ENCODE results near the gene CDT1. TPM values are rescaled to one million over a fixed set of nuclear protein-coding genes. Genes with fewer than 3 reads are reported as not detected.

The CDT1 gene
- total RNA-seq, 1 experiment from 2014 or later = 39.9 TPM

GRCh38 chr16:88804173-88804551, 573 bp downstream of the CDT1 start:
- CTCF ChIA-PET = no interaction called here
- Histone ChIP-seq H3K4me3 (ENCODE audit: low read depth in 2 of 2, low read length in 2 of 2) (peak overlapping the region; percentile 58), H3K27ac (ENCODE audit: low read length) (peak overlapping the region; percentile 81), H3K27me3 (ENCODE audit: control insufficient read depth, insufficient read depth, low read length) (no peaks in the 10 kb centered on the region), H3K9me3 (ENCODE audit: control insufficient read depth, insufficient read depth, low read depth, low read length) (no peaks in the 10 kb centered on the region), H3K36me3 (ENCODE audit: control insufficient read depth, insufficient read depth, low read length) (peaks cover 4% of the 10 kb centered on the region; the same call in 1 of the 2 replicates), H3K4me1 (ENCODE audit: control insufficient read depth, insufficient read depth, low read length) (peaks cover 6% of the 10 kb centered on the region; the same call in 1 of the 2 replicates)
- DNase-seq (ENCODE audit: low read depth, low spot score) (no peak), ATAC-seq (no peak)
- TSS peak; percentile 77 for BruUV-seq (replicated peaks)
- POLR2A ChIA-PET = no interaction called here
- no peak for TF ChIP-seq TCF7L2 (IDR thresholded peaks at IDR 0.05; ENCODE audit: low read depth, low read length)
- TF ChIP-seq REST (IDR thresholded peaks at IDR 0.05; ENCODE audit: insufficient read depth in 1 of 2, low read depth in 2 of 2, low read length in 1 of 2) = no peak
- no peak for TF ChIP-seq CTCF (IDR thresholded peaks at IDR 0.05)
- no peak for TF ChIP-seq POLR2AphosphoS5 (IDR thresholded peaks at IDR 0.05; ENCODE audit: low read depth, low read length)
- TF ChIP-seq SIN3A (IDR thresholded peaks at IDR 0.05; ENCODE audit: borderline replicate concordance, insufficient read depth, low read depth, low read length) = no peak
- in situ Hi-C loops (cut with HindIII; ENCODE audit: low pct_unique_long_range_greater_than_20kb, low sequenced_read_pairs) (no loop called here), intact Hi-C loops (cut with micrococcal nuclease; ENCODE audit: unreplicated experiment) (no loop called here)

GRCh38 chr16:88804552-88805339, 1.2 kb downstream of the CDT1 start:
- no peak for ATAC-seq
- peaks cover 4% of the 10 kb centered on the region; the same call in 1 of the 2 replicates for H3K36me3 ChIP-seq (ENCODE audit: control insufficient read depth, insufficient read depth, low read length)

More at GRCh38 chr16:88804552-88805339, 1.2 kb downstream of the CDT1 start:
- H3K4me3 ChIP-seq (ENCODE audit: low read depth in 2 of 2, low read length in 2 of 2) = peak overlapping the region; percentile 58
- no TSS peak for BruUV-seq (replicated peaks)
- no peaks in the 10 kb centered on the region for H3K27me3 ChIP-seq (ENCODE audit: control insufficient read depth, insufficient read depth, low read length)
- intact Hi-C loops (cut with micrococcal nuclease; ENCODE audit: unreplicated experiment) = no loop called here
- ChIA-PET CTCF (no interaction called here), POLR2A (no interaction called here)
- DNase-seq (ENCODE audit: low read depth, low spot score) = no peak
- H3K9me3 ChIP-seq (ENCODE audit: control insufficient read depth, insufficient read depth, low read depth, low read length) = no peaks in the 10 kb centered on the region
- peaks cover 11% of the 10 kb centered on the region for H3K4me1 ChIP-seq (ENCODE audit: control insufficient read depth, insufficient read depth, low read length)
- no peak for TF ChIP-seq CTCF (IDR thresholded peaks at IDR 0.05)
- no peak for TF ChIP-seq REST (IDR thresholded peaks at IDR 0.05; ENCODE audit: insufficient read depth in 1 of 2, low read depth in 2 of 2, low read length in 1 of 2)
- TF ChIP-seq SIN3A (IDR thresholded peaks at IDR 0.05; ENCODE audit: borderline replicate concordance, insufficient read depth, low read depth, low read length) = no peak
- no peak for TF ChIP-seq TCF7L2 (IDR thresholded peaks at IDR 0.05; ENCODE audit: low read depth, low read length)
- no peak for TF ChIP-seq POLR2AphosphoS5 (IDR thresholded peaks at IDR 0.05; ENCODE audit: low read depth, low read length)
- peak overlapping the region; percentile 81 for H3K27ac ChIP-seq (ENCODE audit: low read length)
- in situ Hi-C loops (cut with HindIII; ENCODE audit: low pct_unique_long_range_greater_than_20kb, low sequenced_read_pairs) = no loop called here
